ENCODE data around the gene HP.

The HP gene

DNA sequence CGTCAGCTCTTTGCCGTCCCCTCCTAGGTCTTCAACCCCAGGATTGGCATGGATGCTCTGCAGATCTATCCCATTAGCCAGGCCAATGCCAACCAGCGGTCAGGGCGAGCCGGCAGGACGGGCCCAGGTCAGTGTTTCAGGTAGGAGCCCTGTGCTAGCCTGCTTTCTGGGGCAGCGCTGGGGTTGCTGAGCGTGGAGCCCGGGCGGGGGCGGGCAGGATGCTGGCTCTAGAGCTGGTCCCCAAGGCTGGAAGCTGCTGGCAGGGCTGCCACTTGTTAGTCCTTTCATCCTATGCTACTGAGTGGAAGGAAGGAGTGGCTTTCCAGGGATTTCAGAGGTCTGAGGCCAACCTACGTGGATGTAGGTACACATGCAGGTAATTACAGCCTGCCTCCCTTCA, 51.7 kb downstream of the HP start:
- TF ChIP-seq, protein P1, sequence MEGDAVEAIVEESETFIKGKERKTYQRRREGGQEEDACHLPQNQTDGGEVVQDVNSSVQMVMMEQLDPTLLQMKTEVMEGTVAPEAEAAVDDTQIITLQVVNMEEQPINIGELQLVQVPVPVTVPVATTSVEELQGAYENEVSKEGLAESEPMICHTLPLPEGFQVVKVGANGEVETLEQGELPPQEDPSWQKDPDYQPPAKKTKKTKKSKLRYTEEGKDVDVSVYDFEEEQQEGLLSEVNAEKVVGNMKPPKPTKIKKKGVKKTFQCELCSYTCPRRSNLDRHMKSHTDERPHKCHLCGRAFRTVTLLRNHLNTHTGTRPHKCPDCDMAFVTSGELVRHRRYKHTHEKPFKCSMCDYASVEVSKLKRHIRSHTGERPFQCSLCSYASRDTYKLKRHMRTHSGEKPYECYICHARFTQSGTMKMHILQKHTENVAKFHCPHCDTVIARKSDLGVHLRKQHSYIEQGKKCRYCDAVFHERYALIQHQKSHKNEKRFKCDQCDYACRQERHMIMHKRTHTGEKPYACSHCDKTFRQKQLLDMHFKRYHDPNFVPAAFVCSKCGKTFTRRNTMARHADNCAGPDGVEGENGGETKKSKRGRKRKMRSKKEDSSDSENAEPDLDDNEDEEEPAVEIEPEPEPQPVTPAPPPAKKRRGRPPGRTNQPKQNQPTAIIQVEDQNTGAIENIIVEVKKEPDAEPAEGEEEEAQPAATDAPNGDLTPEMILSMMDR (IDR thresholded peaks at IDR 0.05; ENCODE audit: insufficient read depth, low read length, missing control alignments), result no peak
- ChIA-PET POLR2A (no interaction called here), CTCF (no interaction called here)

GRCh38 chr16:72107371-72107770, 53.1 kb downstream of the HP start:
- ChIA-PET CTCF (no interaction called here), POLR2A (interaction anchor here (0.7 kb wide), 1 partner anchor 13 kb away, joined by 3 read pairs; the partner anchor contains the start of gene DHX38)
- H3K4me3 ChIP-seq (ENCODE audit: low read depth, low read length), result no peak overlapping the region
- TF ChIP-seq, protein P1 (IDR thresholded peaks at IDR 0.05; ENCODE audit: insufficient read depth, low read length, missing control alignments), result no peak
- no peak for DNase-seq (ENCODE audit: low read depth, low spot score)

More for the DNA sequence above, 51.7 kb downstream of the HP start:
- H3K4me3 ChIP-seq (ENCODE audit: low read depth, low read length), result no peak overlapping the region
- DNase-seq (ENCODE audit: low read depth, low spot score), result no peak

GRCh38 chr16:72108353-72109102, 54.2 kb downstream of the HP start:
- TF ChIP-seq, protein P1 (IDR thresholded peaks at IDR 0.05; ENCODE audit: insufficient read depth, low read length, missing control alignments), result no peak
- DNase-seq (ENCODE audit: low read depth, low spot score), result no peak
- no peak overlapping the region for H3K4me3 ChIP-seq (ENCODE audit: low read depth, low read length)
- ChIA-PET CTCF (no interaction called here), POLR2A (no interaction called here)

GRCh38 chr16:72109300-72109699, 55.0 kb downstream of the HP start:
- DNase-seq (ENCODE audit: low read depth, low spot score), result no peak
- TF ChIP-seq, protein P1 (IDR thresholded peaks at IDR 0.05; ENCODE audit: insufficient read depth, low read length, missing control alignments), result no peak
- POLR2A ChIA-PET, result no interaction called here
- CTCF ChIA-PET, result interaction anchor here (1.7 kb wide), 1 partner anchor 16 kb away, joined by 5 read pairs; no protein-coding TSS in a partner anchor
- no peak overlapping the region for H3K4me3 ChIP-seq (ENCODE audit: low read depth, low read length)

- TF ChIP-seq, protein P1 (IDR thresholded peaks at IDR 0.05; ENCODE audit: insufficient read depth, low read length, missing control alignments), result no peak
- no peak for DNase-seq (ENCODE audit: low read depth, low spot score)
- no peak overlapping the region for H3K4me3 ChIP-seq (ENCODE audit: low read depth, low read length)
- ChIA-PET CTCF (interaction anchor here (1.7 to 2.5 kb wide), 2 partner anchors 11 to 15 kb away, joined by 5 to 6 read pairs; no protein-coding TSS in a partner anchor), POLR2A (no interaction called here)
These were observed 55.7 kb downstream of the HP start for GRCh38 chr16:72109966-72110530.
